ENCODE measurements around the gene SACS. TPM values are rescaled to one million over a fixed set of nuclear protein-coding genes. Genes with fewer than 3 reads are reported as not detected.

Gene SACS
- polyA plus RNA-seq, 4 donors = 10.4 to 11.5 (median 10.9) TPM

DNA sequence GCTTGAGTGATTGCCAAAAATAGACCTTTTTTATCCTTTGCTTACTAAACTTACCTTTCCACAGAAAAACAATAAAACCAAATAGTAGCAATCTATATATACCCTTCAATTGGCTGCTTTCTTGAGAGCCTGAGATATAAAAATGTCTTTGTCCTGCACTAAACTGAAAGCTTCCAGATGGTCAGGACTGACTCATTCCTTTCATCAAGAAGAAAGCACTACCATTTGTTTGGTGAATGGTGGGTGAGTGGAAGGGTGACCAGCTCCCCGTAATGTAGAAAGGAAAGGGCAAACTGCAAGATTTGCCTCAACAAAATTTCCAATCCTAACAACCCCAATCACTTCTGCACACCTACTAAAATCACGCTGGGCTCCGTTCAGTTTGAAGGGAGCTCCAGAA lies 67.8 kb downstream of the SACS start:
- DNase-seq (ENCODE audit: low read depth in 4 of 4, low spot score in 2 of 4) = no peak

DNA sequence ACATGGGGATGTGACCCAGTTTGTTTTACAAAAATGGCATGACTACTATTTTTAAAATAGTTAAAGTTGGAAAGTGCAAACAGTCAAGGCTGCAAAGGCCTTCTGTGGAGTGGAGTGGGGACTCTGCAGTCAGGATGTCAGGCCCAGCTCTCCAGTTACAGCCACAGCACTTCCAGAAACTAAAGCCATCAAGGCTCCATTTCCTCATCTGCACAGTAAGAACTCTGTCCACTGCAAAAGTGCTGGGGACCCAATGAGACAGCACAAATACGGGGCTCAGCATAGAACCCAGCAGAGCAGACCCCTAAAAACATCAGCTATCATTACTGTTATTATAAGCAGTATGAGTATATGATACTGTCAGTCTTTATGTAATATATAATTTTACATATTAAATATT lies 73.6 kb downstream of the SACS start:
- no peak for DNase-seq (ENCODE audit: low read depth in 4 of 4, low spot score in 2 of 4)

DNA sequence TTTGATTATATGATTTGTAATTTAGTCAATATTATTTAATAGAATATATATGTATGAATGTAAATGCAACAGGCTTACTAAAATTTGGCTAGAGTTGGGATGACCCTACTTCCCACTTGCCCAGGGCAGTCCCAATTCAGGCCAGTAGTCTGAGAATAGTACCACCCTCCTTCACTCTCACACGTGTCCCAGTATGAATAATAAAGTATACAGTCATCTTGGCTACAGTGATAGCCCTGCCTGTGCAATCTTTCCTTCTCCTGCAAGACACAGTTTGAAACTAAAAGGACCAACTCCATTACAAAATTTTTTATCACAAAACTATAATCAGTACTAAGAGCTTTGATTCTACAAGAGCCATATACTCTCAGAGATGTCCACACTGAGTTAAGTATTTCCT lies 76.2 kb downstream of the SACS start:
- DNase-seq (ENCODE audit: low read depth in 4 of 4, low spot score in 2 of 4) = no peak

DNA sequence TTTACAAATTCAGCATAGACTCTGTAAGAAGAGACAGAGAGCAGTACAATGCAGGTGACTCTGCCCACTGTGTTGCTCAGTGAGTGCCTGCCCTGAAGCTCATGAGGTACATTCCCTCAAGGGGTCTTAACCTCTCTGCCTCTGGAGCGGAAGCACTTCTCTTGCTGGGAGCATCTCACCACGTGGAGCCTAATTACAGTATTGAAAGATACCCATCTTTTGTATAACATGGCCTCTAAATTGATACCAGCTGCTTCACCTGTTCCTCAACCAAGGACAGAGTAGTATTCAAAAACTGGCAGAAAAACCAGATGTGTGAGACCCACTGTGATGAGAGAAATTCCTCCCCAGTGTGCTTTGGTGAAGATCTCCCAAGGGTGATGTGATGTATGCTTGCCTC lies 77.1 kb downstream of the SACS start:
- no peak for DNase-seq (ENCODE audit: low read depth in 4 of 4, low spot score in 2 of 4)

DNA sequence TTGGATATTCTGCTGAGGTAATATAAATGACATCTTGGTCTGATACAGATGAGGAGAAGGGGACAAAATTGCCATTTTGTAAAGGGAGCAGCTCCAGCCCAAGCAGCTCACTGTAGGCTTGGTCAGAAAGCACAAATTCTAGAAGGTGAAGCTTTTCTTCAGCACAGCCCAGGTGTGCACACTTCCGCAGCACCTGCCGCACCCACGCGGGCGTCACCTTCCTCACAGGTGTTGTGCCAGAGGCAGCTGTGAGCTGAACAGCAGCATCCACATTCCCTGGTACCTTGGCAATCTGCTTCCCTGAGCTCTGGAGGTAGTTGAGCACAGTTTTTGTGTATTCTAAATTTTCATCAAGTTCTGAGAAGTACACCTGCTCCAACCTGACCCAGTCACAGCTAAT lies 79.0 kb downstream of the SACS start:
- no peak for DNase-seq (ENCODE audit: low read depth in 4 of 4, low spot score in 2 of 4)

DNA sequence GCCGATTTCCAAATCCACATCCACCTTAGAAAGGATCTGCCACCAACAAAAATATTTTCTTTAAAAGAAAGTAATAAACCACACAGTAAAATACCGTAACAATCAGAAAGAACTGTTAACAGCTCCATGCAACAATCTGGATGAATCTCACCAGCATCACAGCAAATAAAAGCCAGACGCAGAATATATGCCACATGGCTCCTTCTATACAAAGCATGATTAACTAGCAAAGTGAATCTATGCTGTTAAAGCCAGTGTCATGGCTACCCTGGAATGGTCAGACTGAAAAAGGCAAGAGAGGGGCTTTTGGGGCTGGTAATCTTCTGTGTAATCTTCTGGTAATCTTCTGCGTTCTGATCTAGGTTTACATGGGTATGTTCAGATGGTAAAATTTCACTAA lies 81.3 kb downstream of the SACS start:
- no peak for DNase-seq (ENCODE audit: low read depth in 4 of 4, low spot score in 2 of 4)

DNA sequence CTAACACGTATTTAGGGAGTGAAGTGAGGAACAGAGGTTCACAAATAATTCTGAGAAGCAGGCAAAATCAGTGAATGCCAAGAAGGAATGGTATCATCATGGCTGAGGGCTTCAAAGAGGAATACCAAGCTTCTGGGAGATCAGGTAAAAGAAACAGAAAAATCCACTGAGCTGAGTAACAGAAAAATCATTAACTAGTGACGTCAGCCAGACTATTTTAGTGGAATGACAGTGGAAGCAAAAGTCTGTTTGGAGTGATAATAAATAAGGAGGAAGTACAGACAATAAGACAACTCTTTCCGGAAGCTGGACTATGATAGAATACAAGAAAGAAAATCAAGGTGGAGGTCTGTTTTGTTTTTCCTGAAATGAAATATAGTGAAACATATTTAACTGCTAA lies 83.5 kb downstream of the SACS start:
- DNase-seq (ENCODE audit: low read depth in 4 of 4, low spot score in 2 of 4) = no peak

DNA sequence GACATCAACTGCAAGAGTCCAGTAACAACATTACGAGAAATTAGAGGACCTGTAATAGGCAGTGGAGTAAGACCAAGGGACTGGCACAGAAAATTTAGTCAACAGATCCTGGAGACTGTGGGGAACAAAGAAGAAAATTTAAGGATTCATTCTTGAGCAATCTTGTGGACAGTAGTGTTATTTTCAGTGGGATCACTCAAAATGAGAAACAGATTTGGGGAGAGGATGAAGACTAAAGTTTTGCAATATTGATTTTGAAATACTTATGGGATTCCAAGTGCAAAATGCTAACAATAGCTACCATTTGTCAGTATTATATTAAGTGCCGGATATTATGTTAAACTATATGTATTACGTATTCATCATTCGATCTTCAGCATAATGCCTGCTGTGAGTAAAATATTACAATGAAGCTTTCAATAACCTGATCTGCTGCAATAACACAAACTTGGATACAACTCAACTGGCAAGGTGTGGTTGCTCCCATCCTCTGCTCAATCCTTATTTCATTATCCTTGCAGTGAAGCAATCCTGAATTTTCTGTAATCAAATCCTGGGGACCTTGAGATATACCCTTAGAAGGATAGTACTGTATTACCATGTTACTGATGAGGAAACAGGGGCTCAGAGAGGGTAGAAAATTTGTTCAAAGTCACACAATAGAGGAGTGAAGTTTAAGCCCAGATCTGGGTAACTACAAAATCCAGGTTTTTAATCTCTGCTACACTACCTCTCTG lies 84.2 kb downstream of the SACS start:
- DNase-seq (ENCODE audit: low read depth in 4 of 4, low spot score in 2 of 4) = no peak

DNA sequence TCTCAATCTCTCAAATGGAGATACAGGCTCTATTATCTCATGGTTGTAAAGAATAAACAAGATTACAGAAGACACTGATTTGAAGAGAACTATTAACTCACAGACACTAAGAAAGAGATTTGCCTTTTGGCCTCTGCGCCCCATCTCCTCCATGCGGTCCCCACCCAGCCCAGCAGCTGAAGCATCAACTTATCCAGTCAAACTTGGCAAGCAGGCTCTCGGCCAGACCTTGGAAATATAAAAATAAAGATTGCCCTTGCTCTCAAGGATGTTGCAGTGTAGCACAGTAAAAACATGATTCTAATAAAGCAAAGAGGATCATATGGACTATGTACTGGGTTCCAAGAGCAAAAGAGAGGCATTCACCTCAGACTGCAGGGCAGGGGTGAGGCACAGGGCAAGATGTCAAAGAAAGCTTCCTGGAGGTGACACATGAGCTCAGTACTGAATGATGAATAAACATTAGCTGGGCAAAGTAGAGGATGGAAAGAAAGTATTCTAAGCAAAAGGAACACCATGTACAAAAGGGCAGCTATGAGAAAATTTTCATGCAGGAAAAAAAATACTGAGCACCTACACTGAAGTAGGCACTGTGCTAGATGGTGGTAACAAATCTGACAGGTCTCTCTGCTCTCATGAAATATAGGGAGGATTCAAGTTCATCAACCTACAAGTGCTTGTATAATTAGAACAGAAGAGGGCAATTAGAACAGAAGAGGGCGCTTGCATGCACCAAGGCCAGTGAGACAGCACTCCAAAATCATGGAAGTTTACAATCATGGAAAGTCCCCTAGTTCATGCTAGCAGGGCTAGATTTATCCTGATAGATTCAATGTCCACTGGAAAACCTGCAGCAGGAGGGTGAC lies 85.0 kb downstream of the SACS start:
- no peak for DNase-seq (ENCODE audit: low read depth in 4 of 4, low spot score in 2 of 4)

DNA sequence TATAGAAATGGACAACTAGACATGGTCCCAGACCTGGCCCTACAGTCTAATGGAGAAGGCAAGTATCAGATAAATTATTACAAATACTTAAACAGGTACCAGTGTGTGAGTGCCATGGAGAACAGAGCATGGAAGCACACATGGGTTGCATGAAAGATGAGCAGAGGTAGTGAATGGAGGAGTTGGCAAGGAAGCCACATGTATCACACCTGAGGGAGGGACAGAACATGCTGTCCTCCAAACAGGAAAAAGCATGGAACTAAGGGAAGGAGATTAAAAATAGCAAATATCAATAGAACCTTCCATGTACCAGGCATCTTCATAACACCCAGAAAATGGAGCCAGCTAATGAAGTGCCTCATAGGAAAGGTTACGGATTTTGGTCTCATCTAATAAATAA lies 85.9 kb downstream of the SACS start:
- DNase-seq (ENCODE audit: low read depth in 4 of 4, low spot score in 2 of 4) = no peak

DNA sequence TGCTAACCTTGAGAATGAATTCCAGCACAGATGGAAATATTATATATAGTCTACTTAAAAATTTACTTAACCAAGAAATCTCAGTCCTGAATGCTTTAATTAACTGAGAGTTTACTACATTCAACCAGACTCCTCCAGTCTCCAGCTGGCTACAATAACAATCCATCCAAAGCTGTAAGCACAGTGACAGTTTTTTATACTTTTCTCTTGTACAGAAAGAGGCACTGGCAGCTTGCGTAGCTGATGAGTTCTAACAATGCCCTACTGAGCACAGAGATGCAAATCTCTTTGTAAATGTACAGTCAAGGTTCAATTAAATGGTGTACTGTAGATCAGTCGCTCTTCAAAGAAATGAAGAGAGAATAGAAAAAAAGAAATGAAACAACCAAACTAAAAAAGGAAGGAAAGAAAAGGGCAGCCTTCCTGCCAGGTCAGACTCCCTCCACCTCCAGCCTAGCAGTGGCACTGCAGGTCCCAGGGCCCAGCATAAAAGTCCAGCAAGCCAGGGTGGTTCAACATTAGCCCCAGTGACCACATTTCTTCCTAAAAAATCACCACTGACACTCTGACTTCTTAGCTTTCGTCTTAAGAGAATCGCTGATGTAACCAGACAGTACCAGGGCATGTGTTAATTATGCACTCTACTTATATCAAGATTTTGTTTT lies 88.4 kb downstream of the SACS start:
- no peak for DNase-seq (ENCODE audit: low read depth in 4 of 4, low spot score in 2 of 4)

DNA sequence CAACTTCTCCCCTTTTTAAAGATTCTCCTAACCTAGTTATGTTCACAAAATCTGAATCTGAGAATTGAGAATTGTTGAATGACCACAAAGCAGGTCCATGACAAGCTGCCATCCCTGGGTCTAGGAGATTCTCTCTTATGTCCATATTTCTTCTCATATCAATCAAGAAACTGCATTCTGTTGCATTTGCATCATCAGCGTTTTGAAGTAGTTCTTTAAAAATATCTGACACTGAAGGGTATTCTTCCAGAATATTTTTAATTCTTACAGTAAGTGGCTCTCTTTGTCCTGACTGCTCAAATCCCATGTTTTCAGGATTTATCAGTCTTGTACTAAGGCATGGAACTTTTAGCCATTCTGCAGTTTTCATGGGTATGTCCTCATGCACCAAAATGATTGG lies 94.3 kb downstream of the SACS start:
- no peak for DNase-seq (ENCODE audit: low read depth in 4 of 4, low spot score in 2 of 4)

DNA sequence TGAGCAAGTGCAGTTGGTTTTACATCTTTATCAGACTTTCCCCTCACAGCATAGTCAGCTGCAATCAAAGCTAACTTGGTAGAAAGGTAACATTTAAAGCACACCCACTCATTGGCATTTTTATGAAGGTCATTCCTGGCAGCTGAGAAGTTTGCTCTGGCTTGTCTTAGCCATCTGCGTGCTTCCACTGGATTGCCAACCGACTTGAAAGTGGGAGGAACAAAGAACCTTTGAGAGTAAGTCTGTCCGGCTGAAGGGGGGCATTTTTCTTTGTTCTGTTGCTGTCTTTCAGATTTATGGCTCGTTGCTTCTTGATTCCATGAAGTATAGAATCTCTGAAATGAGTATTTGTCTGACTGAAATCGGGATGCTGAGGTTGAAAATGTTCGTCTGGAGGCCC lies 103.1 kb downstream of the SACS start:
- DNase-seq (ENCODE audit: low read depth in 4 of 4, low spot score in 2 of 4) = no peak

DNA sequence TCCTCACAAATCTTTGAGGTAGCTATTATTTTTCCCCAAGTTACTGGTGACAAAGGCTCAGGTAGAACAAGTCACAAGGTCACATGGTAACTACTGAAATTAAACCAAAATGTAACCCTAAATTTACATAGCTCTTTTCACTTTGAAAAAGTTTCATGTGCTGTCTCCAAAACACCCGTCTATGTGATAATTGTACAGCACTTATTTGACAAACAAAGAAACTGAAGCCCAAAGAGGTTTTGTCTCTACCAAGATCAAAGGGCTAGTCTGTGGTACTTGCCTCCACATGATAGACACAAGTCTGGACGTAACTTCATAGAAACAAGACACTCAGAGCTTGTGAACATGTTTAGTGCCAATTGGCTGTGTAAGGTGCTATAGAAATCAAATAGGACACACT lies 108.3 kb downstream of the SACS start:
- no peak for DNase-seq (ENCODE audit: low read depth in 4 of 4, low spot score in 2 of 4)

DNA sequence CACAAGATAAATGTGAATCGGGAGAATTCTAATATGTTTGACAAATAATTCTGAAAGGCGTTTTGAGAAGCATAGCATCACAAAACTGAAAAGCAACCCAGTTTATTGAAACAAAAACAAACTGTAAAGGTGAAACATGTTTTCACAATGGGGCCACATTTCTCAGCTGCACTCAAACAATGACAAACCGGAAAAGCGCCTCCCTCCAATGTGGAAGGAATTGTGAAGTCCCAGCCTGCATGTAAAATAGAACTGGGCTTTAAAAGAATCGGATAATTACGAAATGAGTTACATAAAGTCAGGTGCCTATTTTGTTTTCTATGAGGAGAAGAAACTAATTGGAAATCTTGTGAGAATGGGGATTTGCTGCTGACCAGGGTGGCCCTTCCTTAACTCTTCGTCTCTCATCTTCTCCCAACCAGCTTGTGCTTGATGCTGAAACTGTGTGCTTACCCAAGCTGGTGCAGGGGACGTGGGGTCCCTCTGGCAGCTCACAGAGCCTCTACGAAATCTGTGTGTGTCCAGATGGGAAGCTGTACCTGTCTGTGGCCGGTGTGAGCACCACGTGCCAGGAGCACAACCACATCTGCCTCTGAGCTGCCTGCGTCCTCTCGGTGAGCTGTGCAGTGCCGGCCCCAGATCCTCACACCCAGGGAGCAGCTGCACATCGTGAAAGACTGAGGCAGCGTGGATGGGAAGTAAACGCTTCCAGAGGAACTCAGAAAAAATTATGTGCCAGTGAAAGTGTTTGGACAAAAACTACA lies 109.4 kb downstream of the SACS start:
- DNase-seq (ENCODE audit: low read depth in 4 of 4, low spot score in 2 of 4) = no peak

DNA sequence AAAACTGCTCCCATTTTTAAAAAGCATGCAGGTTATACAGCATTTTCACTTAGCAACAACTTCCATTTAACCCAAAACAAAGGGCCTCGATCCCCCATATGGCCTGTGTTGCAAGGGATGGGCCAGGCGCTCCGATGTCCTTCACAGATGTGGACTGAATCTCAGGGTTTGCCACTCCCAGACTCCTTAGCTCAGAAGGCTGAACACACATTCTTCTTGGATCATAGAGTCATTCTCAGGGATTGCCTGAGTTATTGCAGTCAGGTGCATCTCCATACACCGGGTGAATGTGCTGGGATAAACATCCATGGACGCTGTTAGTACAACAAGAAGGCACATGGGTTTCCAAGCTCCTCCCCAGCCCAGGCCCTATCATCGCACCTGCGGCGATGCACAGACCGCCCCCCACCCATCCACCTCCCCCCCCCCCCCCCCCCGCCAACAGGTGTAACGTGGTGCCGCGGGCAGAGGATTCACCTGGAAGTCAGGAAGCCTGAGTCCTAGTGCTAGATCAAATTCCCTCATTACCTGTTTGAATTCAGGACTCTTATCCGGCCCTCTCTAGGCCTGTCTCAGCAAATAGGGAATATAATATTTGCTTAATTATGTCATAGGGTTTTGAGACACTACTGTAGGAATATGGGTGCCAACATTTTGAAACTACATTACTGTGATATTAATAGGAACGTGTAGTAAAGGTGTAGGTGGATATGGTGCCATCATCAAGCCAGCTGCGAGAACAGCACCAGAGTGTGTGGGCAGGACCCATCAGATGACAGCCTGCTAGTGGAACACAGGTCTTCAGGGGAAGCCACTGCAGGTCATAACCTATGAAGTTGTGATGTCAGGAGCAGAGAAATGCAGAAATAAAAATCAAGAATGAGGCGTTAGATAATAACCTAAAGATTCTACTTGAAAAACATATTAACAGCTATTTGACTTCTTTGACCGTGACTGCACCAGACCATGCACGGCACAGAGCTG lies 110.9 kb downstream of the SACS start:
- no peak for DNase-seq (ENCODE audit: low read depth in 4 of 4, low spot score in 2 of 4)

DNA sequence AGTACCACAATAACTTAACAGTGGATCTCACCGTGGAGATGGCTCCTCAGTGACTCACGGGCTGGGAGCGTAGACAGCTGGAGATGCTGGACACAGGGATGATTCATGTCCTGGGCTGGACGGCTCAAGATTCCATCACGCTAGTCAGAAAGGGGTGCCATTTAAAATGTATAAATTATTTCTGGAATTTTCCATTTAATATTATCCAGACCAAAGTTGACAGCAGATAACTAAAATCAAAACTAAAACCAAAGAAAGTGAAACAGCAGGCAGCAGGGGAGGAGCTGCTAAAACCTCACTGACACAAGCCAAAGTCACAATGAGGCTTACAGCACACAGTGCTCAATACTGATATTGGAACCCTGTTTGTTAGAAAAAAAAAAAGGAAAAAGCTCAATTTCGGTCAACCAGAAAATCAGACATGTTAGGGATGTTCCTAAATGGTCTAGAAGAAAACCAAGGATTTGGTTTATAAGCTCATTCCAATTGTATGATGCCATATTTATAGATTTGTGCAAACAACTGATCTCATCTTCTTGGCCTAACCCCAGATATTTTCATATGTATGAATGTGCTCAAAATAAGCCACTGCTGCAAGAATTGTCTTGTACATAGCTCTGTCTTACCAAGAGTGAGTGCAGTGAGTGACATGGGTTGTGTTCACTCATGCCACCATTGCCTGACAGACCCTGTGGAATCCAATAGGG lies 111.8 kb downstream of the SACS start:
- DNase-seq (ENCODE audit: low read depth in 4 of 4, low spot score in 2 of 4) = no peak

DNA sequence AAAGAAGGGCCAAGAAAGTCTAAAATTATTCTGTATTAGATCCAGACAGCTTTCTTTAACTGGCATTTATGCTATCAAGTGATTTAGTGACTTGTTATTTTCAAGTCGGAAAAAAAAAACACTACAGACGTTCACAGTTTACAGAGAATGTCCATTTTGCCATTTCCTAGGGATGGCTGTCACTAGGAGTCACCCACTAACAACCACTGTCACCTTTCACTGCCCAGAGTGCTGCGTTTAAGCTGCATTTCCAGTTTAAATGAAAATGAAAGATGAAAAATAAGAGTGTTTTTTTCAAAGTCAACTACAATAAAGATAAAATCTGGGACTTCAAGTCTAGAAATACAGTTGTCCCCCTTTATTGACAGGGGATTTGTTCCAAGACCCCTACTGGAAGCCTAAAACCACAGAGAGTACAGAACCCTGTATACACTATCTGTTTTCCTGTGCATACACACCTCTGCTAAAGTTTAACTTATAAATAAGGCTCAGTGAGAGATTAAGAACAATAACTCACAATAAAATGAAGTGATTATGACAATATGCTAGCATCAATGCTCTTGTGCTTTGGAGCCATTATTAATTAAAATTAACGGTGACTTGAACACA lies 112.5 kb downstream of the SACS start:
- DNase-seq (ENCODE audit: low read depth in 4 of 4, low spot score in 2 of 4) = no peak

DNA sequence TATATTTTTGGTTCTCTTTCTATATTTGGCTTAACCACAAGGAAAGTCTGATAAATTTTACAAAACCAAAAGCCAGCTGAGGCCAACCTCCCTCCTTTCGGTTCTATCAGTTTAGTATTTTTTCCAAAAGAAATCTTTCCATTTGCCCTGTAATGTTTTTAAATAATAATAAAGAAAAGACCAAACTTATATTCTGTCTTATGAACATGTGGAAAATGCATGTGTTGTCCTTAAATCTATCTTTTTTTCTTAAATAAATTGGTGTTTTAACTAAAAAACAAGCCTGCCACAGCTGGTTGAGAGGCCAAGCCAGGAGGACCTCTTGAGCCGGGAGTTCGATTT lies 113.6 kb downstream of the SACS start:
- DNase-seq (ENCODE audit: low read depth in 4 of 4, low spot score in 2 of 4) = no peak
